SK-N-SH (cell line): ENCODE results near the gene TTC27. TPM values are rescaled to one million over a fixed set of nuclear protein-coding genes. Genes with fewer than 3 reads are reported as not detected.

ENCODE experiments used
- CTCF ChIA-PET: fragments of 300-600, 350-600 bp; formaldehyde crosslinking; extraction: SDS; loops from one replicate; lab custom pipeline; 2021; lab: Yijun Ruan, JAX
- POLR2A ChIA-PET: fragments of 350-600 bp; sonication (Branson Sonifier 250); formaldehyde crosslinking; extraction: SDS; loops from one replicate; lab custom pipeline; 2020; ENCODE audit warnings: antibody characterized with exemption, inconsistent platforms; lab: Yijun Ruan, JAX
- DNase-seq: peaks from one replicate; pipeline ENCODE4 v3.0.0; 2012
- H2AFZ ChIP-seq: fragments of 200-600 bp; sonication (generic); 2 replicates; pipeline ENCODE4 v1.8.1; 2016; ENCODE audit warnings: antibody characterized with exemption, mild to moderate bottlenecking, low read depth
- H3F3A ChIP-seq: fragments of 200-600 bp; sonication (generic); replicated peaks from 2 replicates; pipeline ENCODE3; 2016; ENCODE audit warnings: antibody characterized with exemption, mild to moderate bottlenecking; ENCODE audit not compliant: insufficient read depth
- H3K27ac ChIP-seq, 2 experiments: fragments of 200-500 bp in 1 of 2; fragments of 200-600 bp in 1 of 2; sonication (Bioruptor generic) in 1 of 2; sonication (generic), shearing (Covaris generic) in 1 of 2; 2 replicates each; pipeline versions ENCODE4 v1.5.1 to v1.6.1; 2014 to 2016; ENCODE audit warnings: low read depth in 2 of 2, inconsistent platforms in 1 of 2, low read length in 1 of 2, mild to moderate bottlenecking in 1 of 2, mixed read lengths in 1 of 2
- H3K27me3 ChIP-seq: fragments of 200-600 bp; sonication (generic), shearing (Covaris generic); 2 replicates; pipeline ENCODE4 v1.6.1; 2016; ENCODE audit warnings: mixed run types; ENCODE audit not compliant: insufficient read depth
- H3K36me3 ChIP-seq, 2 experiments: fragments of 200-500 bp in 1 of 2; fragments of 200-600 bp in 1 of 2; sonication (Bioruptor generic) in 1 of 2; sonication (generic) in 1 of 2; replicated peaks in 1 of 2; 2 replicates each; pipeline versions ENCODE3 to v1.5.1; 2014 to 2016; ENCODE audit warnings: low read length in 1 of 2, mild to moderate bottlenecking in 1 of 2; ENCODE audit not compliant: insufficient read depth in 2 of 2, control insufficient read depth in 1 of 2
- H3K4me1 ChIP-seq, 2 experiments: fragments of 200-500 bp in 1 of 2; fragments of 200-600 bp in 1 of 2; sonication (Bioruptor generic) in 1 of 2; sonication (generic), shearing (Covaris generic) in 1 of 2; 2 replicates each; pipeline versions ENCODE4 v1.5.1 to v1.6.1; 2014 to 2016; ENCODE audit warnings: low read depth in 1 of 2, low read length in 1 of 2, mixed run types in 1 of 2; ENCODE audit not compliant: insufficient read depth in 2 of 2, control insufficient read depth in 1 of 2
- H3K4me2 ChIP-seq: fragments of 200-600 bp; sonication (generic), shearing (Covaris generic); 2 replicates; pipeline ENCODE4 v1.6.1; 2017; ENCODE audit warnings: mixed run types
- H3K4me3 ChIP-seq, 2 experiments: fragments of 200-500 bp in 1 of 2; fragments of 200-600 bp in 1 of 2; sonication (Bioruptor generic) in 1 of 2; sonication (generic), shearing (Covaris generic) in 1 of 2; 2 replicates each; pipeline versions ENCODE4 v1.5.1 to v1.8.1; 2014 to 2016; ENCODE audit warnings: low read depth in 2 of 2, inconsistent platforms in 1 of 2, low read length in 1 of 2, mild to moderate bottlenecking in 1 of 2, mixed read lengths in 1 of 2, moderate library complexity in 1 of 2
- H3K79me2 ChIP-seq: fragments of 200-600 bp; sonication (generic); 2 replicates; pipeline ENCODE4 v1.8.1; 2017; ENCODE audit warnings: mild to moderate bottlenecking; ENCODE audit not compliant: insufficient read depth
- H3K9ac ChIP-seq: fragments of 200-600 bp; sonication (generic); 2 replicates; pipeline ENCODE4 v1.6.1; 2017; ENCODE audit warnings: mixed run types
- H3K9me2 ChIP-seq: fragments of 200-600 bp; sonication (generic); 2 replicates; pipeline ENCODE4 v1.6.1; 2017; ENCODE audit warnings: mixed run types
- H3K9me3 ChIP-seq: fragments of 200-600 bp; sonication (generic); 2 replicates; pipeline ENCODE4 v1.6.1; 2017; ENCODE audit warnings: mixed run types, mild to moderate bottlenecking, moderate library complexity
- H4K20me1 ChIP-seq: fragments of 200-600 bp; sonication (generic); 2 replicates; pipeline ENCODE4 v1.6.1; 2017; ENCODE audit warnings: mild to moderate bottlenecking, mixed run types; ENCODE audit not compliant: insufficient read depth
- ELF1 ChIP-seq: IDR thresholded peaks from 2 replicates; pipeline ENCODE4 v1.4.0; 2012
- EP300 ChIP-seq, 2 experiments: IDR thresholded peaks; 2 replicates each; pipeline versions ENCODE4 v1.4.0 to v1.6.1; 2012; ENCODE audit warnings: borderline replicate concordance in 1 of 2, low read depth in 1 of 2, low read length in 1 of 2
- EZH2phosphoT487 ChIP-seq: fragments of 200-600 bp; sonication (generic); IDR thresholded peaks from 2 replicates; pipeline ENCODE4 v1.6.1; 2017; ENCODE audit warnings: low read depth, mixed run types, mild to moderate bottlenecking, antibody characterized with exemption, moderate library complexity, borderline replicate concordance
- FOXJ3 ChIP-seq: sonication (generic); formaldehyde crosslinking; IDR thresholded peaks from 2 replicates; pipeline ENCODE4 v1.5.1; 2020; ENCODE audit warnings: mild to moderate bottlenecking, missing genetic modification reagents
- GABPA ChIP-seq: IDR thresholded peaks from 2 replicates; pipeline ENCODE4 v1.4.0; 2012; ENCODE audit warnings: low read depth, mild to moderate bottlenecking
- MAX ChIP-seq: IDR thresholded peaks from 2 replicates; pipeline ENCODE4 v1.4.0; 2012; ENCODE audit warnings: low read depth
- MEF2A ChIP-seq: IDR thresholded peaks from 2 replicates; pipeline ENCODE4 v1.4.0; 2012; ENCODE audit warnings: low read depth, borderline replicate concordance
- MXI1 ChIP-seq: IDR thresholded peaks from 2 replicates; pipeline ENCODE4 v1.6.1; 2012; ENCODE audit warnings: mild to moderate bottlenecking, low read depth, low read length, improper control_type of control experiment
- PBX3 ChIP-seq: IDR thresholded peaks from 2 replicates; pipeline ENCODE4; 2012
- RAD21 ChIP-seq: IDR thresholded peaks from 2 replicates; pipeline ENCODE4 v1.6.1; 2012; ENCODE audit warnings: mild to moderate bottlenecking, low read length
- RFX5 ChIP-seq: IDR thresholded peaks from 2 replicates; pipeline ENCODE4 v1.6.1; 2012; ENCODE audit warnings: mild to moderate bottlenecking, improper control_type of control experiment, low read length
- SIN3A ChIP-seq: IDR thresholded peaks from 2 replicates; pipeline ENCODE4 v1.6.1; 2012; ENCODE audit warnings: low read depth, mild to moderate bottlenecking, low read length, moderate library complexity, borderline replicate concordance
- TCF12 ChIP-seq: IDR thresholded peaks from 2 replicates; pipeline ENCODE4 v1.4.0; 2012
- TEAD4 ChIP-seq: IDR thresholded peaks from 2 replicates; pipeline ENCODE4 v1.4.0; 2012; ENCODE audit warnings: mild to moderate bottlenecking, borderline replicate concordance; ENCODE audit not compliant: insufficient read depth
- USF1 ChIP-seq: IDR thresholded peaks from 2 replicates; pipeline ENCODE4 v1.4.0; 2012; ENCODE audit warnings: low read depth, borderline replicate concordance
- WGBS: methylation state at CpG from one replicate; pipeline ENCODE4 v1.1.6; 2017; ENCODE audit warnings: low lambda C conversion rate; 5-methylcytosine and 5-hydroxymethylcytosine counted together
- polyA plus RNA-seq, 3 experiments: library from polyadenylated mRNA; depleted of rRNA; stranded (reverse); fragments of >200 nt; gene quantifications; 2 replicates each; pipeline ENCODE4 v1.2.3, GENCODE V29; 2012
- TF ChIP-seq, protein P1 (sequence below): fragments of 150-350 bp; IDR thresholded peaks from 2 replicates; pipeline ENCODE4 v1.6.1; 2016; ENCODE audit warnings: mild to moderate bottlenecking, low read depth, low read length
- TF ChIP-seq, protein P2 (sequence below): IDR thresholded peaks from 2 replicates; pipeline ENCODE4 v1.6.1; 2012; ENCODE audit warnings: mild to moderate bottlenecking, low read depth, low read length, moderate library complexity

The TTC27 gene
- polyA plus RNA-seq, 1 of the 3 experiments (the other 2 are of a cell fraction) = 14.4 TPM

- CTCF ChIA-PET = no interaction called here
Measured at GRCh38 chr2:32711908-32712501, 84.2 kb downstream of the TTC27 start.

More at GRCh38 chr2:32711908-32712501, 84.2 kb downstream of the TTC27 start:
- POLR2A ChIA-PET = no interaction called here
- DNase-seq = no peak
- H4K20me1 ChIP-seq = no peaks in the 10 kb centered on the region
- peak overlapping the region in 1 of 2 experiments; percentile 59; a peak in 1 of 4 replicates for H3K27ac ChIP-seq
- H3K4me1 ChIP-seq = peaks cover 0 to 26% of the 10 kb centered on the region in 2 experiments; a peak in 3 of 4 replicates
- no peaks in the 10 kb centered on the region for H3K9me2 ChIP-seq
- 60% methylated on average over 4 of the region's 4 CpGs for WGBS
- no peaks in the 10 kb centered on the region for H3K36me3 ChIP-seq
- H2AFZ ChIP-seq = no peak overlapping the region
- no peaks in the 10 kb centered on the region for H3K27me3 ChIP-seq
- no peak overlapping the region for H3K9ac ChIP-seq
- TF ChIP-seq EZH2phosphoT487 = no peak
- TF ChIP-seq EP300 (IDR thresholded peaks at IDR 0.05; ENCODE audit: borderline replicate concordance in 1 of 2, low read depth in 1 of 2, low read length in 1 of 2) = no peak
- no peak for TF ChIP-seq GABPA
- TF ChIP-seq, protein P1, sequence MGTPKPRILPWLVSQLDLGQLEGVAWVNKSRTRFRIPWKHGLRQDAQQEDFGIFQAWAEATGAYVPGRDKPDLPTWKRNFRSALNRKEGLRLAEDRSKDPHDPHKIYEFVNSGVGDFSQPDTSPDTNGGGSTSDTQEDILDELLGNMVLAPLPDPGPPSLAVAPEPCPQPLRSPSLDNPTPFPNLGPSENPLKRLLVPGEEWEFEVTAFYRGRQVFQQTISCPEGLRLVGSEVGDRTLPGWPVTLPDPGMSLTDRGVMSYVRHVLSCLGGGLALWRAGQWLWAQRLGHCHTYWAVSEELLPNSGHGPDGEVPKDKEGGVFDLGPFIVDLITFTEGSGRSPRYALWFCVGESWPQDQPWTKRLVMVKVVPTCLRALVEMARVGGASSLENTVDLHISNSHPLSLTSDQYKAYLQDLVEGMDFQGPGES = no peak
- no peak for TF ChIP-seq ELF1
- no peak for TF ChIP-seq RAD21
- no peak for TF ChIP-seq TEAD4
- no peak for TF ChIP-seq SIN3A
- TF ChIP-seq, protein P2, sequence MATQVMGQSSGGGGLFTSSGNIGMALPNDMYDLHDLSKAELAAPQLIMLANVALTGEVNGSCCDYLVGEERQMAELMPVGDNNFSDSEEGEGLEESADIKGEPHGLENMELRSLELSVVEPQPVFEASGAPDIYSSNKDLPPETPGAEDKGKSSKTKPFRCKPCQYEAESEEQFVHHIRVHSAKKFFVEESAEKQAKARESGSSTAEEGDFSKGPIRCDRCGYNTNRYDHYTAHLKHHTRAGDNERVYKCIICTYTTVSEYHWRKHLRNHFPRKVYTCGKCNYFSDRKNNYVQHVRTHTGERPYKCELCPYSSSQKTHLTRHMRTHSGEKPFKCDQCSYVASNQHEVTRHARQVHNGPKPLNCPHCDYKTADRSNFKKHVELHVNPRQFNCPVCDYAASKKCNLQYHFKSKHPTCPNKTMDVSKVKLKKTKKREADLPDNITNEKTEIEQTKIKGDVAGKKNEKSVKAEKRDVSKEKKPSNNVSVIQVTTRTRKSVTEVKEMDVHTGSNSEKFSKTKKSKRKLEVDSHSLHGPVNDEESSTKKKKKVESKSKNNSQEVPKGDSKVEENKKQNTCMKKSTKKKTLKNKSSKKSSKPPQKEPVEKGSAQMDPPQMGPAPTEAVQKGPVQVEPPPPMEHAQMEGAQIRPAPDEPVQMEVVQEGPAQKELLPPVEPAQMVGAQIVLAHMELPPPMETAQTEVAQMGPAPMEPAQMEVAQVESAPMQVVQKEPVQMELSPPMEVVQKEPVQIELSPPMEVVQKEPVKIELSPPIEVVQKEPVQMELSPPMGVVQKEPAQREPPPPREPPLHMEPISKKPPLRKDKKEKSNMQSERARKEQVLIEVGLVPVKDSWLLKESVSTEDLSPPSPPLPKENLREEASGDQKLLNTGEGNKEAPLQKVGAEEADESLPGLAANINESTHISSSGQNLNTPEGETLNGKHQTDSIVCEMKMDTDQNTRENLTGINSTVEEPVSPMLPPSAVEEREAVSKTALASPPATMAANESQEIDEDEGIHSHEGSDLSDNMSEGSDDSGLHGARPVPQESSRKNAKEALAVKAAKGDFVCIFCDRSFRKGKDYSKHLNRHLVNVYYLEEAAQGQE = no peak
- no peak for TF ChIP-seq FOXJ3 (CRISPR knock-in tag)
- TF ChIP-seq TCF12 = no peak
- TF ChIP-seq MAX = no peak
- TF ChIP-seq MXI1 = no peak
- no peak for TF ChIP-seq PBX3
- no peak for TF ChIP-seq RFX5
- no peak for TF ChIP-seq MEF2A
- no peak for TF ChIP-seq USF1
- peaks cover 25% of the 10 kb centered on the region for H3F3A ChIP-seq
- H3K79me2 ChIP-seq = no peaks in the 10 kb centered on the region
- H3K4me2 ChIP-seq = peak overlapping the region; percentile 32; the same call in 1 of the 2 replicates
- no peak overlapping the region for H3K4me3 ChIP-seq
- H3K9me3 ChIP-seq = no peaks in the 10 kb centered on the region
